ENCODE data around the gene RAP1A. TPM values are rescaled to one million over a fixed set of nuclear protein-coding genes. Genes with fewer than 3 reads are reported as not detected.
"Not testable (repeated sequence)": the region's sequence is repeated elsewhere in the genome, so short reads cannot be mapped to it uniquely, and the experiment has no call there.

RAP1A gene
- total and polyA plus RNA-seq, 4 donors: 14.2 to 31.4 (median 25.8) TPM

DNA sequence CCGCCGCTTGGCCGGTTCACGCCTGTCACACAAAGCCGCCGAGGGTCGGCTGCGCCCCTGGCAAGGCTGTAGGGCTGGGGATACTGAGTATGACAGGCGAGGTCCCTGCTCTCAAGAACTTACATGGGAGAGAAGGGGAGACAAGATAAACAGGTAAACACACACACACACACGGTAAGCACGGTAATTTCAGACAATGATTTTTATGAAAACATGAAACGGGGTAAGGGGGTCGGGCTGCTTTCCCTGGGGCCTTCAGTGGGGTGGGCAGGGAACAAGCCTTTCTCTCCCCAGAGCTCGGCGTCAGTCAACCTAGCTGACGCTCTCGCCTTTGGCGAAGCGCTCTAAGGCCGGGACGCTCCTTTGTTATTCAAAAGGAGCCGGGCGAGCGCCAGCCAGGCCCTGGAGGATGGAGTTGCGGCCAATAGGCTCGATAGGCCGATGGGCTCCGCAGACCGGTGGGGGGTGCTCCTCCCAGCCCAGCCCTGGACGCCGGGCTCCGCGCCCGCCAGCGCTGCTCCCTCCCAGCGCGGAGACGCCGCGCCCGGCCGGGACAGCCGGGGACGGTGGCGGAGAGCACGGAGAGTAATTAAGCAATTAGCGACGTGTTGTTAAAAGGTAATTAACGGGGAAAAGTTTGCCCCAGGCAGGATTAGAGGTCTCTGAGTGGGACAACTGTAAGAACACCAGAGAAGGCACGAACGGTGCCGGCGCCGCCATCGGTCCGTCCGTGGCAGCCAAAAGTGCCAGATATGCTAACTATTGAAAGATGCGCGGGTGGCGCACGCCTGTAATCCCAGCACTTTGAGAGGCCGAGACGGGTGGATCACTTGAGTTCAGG, 120.6 kb downstream of the RAP1A start:
- 2% methylated on average over 63 of the region's 63 CpGs for WGBS
- Histone ChIP-seq H3K9me3 (ENCODE audit: control insufficient read depth in 4 of 4, low read length in 3 of 4) (no peaks in the 10 kb centered on the region), H3K27me3 (ENCODE audit: control insufficient read depth in 4 of 4, insufficient read depth in 4 of 4, low read length in 3 of 4) (no peaks in the 10 kb centered on the region), H3K4me1 (ENCODE audit: control insufficient read depth in 4 of 4, insufficient read depth in 4 of 4, low read length in 3 of 4) (peaks cover 7 to 30% (median 17%) of the 10 kb centered on the region in 4 donors), H3K9ac (ENCODE audit: low read depth in 1 of 2, low read length in 2 of 2) (peak overlapping the region; percentile 49 to 56), H3K36me3 (ENCODE audit: control insufficient read depth in 4 of 4, insufficient read depth in 3 of 4, low read depth in 1 of 4, low read length in 3 of 4) (no peaks in the 10 kb centered on the region), H3K4me3 (ENCODE audit: low read depth in 1 of 3, low read length in 3 of 3) (peak overlapping the region; percentile 60 to 80 (median 77)), H3K27ac (ENCODE audit: low read depth in 1 of 2, low read length in 2 of 2) (peak overlapping the region; percentile 64 to 73)
- TF ChIP-seq GABPA (IDR thresholded peaks at IDR 0.05 in 1 of 2, conservative IDR thresholded peaks at IDR 0.05 in 1 of 2): no peak
- peak; percentile 53 for DNase-seq (ENCODE audit: low spot score)

- H3K36me3 ChIP-seq (ENCODE audit: control insufficient read depth in 4 of 4, insufficient read depth in 3 of 4, low read depth in 1 of 4, low read length in 3 of 4); H3K27me3 ChIP-seq (ENCODE audit: control insufficient read depth in 4 of 4, insufficient read depth in 4 of 4, low read length in 3 of 4); H3K27ac ChIP-seq (ENCODE audit: low read depth in 1 of 2, low read length in 2 of 2); H3K4me3 ChIP-seq (ENCODE audit: low read depth in 1 of 3, low read length in 3 of 3); DNase-seq (ENCODE audit: low spot score); H3K9ac ChIP-seq (ENCODE audit: low read depth in 1 of 2, low read length in 2 of 2); H3K9me3 ChIP-seq (ENCODE audit: control insufficient read depth in 4 of 4, low read length in 3 of 4): not testable (repeated sequence)
- WGBS: 96% methylated on average over 14 of the region's 14 CpGs
- H3K4me1 ChIP-seq (ENCODE audit: control insufficient read depth in 4 of 4, insufficient read depth in 4 of 4, low read length in 3 of 4): peaks cover 7 to 24% (median 17%) of the 10 kb centered on the region in 4 donors
These were observed 122.7 kb downstream of the RAP1A start for GRCh38 chr1:111742292-111742691.

DNA sequence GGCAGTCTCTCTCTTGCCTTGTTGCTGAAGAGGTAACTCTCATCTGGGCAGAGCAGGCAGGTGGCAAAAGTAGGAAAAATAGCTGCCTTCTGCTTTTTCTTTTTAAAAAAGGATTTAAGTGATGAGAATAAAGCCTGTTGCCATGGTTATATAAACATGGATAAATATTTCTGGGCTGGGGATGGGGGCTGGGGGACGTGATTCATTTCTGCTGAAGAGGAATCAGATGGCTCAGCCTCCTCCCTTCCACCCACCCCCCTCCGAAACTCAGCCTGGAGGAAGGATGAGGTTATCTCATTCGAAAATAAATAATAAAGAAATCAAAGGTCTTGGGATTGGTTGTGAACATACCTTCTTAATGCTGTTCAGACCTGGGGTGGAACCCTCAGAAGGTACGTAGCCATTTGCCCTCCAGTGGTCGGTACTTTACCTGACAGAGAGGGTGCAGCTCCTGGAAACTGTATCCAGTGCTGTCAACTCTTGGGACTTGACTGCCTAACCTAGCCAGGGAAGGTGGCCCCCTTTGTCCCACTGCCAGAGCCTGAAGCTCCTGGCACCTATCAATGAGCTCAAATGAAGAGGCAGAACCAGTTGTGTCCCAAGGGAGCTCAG, 123.5 kb downstream of the RAP1A start:
- peaks cover 7 to 24% (median 17%) of the 10 kb centered on the region in 4 donors for H3K4me1 ChIP-seq (ENCODE audit: control insufficient read depth in 4 of 4, insufficient read depth in 4 of 4, low read length in 3 of 4)
- no peak overlapping the region for H3K9ac ChIP-seq (ENCODE audit: low read depth in 1 of 2, low read length in 2 of 2)
- H3K36me3 ChIP-seq (ENCODE audit: control insufficient read depth in 4 of 4, insufficient read depth in 3 of 4, low read depth in 1 of 4, low read length in 3 of 4): no peaks in the 10 kb centered on the region
- no peak for DNase-seq (ENCODE audit: low spot score)
- no peaks in the 10 kb centered on the region for H3K27me3 ChIP-seq (ENCODE audit: control insufficient read depth in 4 of 4, insufficient read depth in 4 of 4, low read length in 3 of 4)
- no peak for TF ChIP-seq FOXA2 (IDR thresholded peaks at IDR 0.05)
- no peak for TF ChIP-seq REST (IDR thresholded peaks at IDR 0.05)
- TF ChIP-seq, protein P1, sequence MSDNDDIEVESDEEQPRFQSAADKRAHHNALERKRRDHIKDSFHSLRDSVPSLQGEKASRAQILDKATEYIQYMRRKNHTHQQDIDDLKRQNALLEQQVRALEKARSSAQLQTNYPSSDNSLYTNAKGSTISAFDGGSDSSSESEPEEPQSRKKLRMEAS (IDR thresholded peaks at IDR 0.05): no peak
- no peak for TF ChIP-seq RXRA (IDR thresholded peaks at IDR 0.05)
- TF ChIP-seq JUND (IDR thresholded peaks at IDR 0.05): no peak
- TF ChIP-seq ZBTB33 (IDR thresholded peaks at IDR 0.05): no peak
- TF ChIP-seq SP1 (IDR thresholded peaks at IDR 0.05): no peak
- 85% methylated on average over 5 of the region's 5 CpGs for WGBS
- no peaks in the 10 kb centered on the region for H3K9me3 ChIP-seq (ENCODE audit: control insufficient read depth in 4 of 4, low read length in 3 of 4)
- H3K4me3 ChIP-seq (ENCODE audit: low read depth in 1 of 3, low read length in 3 of 3): no peak overlapping the region
- H3K27ac ChIP-seq (ENCODE audit: low read depth in 1 of 2, low read length in 2 of 2): no peak overlapping the region

All from liver (tissue), 9 donors.